ENCODE results near the gene MYL1. TPM values are rescaled to one million over a fixed set of nuclear protein-coding genes. Genes with fewer than 3 reads are reported as not detected.

MYL1 gene
- total and polyA plus RNA-seq, 8 donors: 0.45 to 7.3 TPM; not detected in 6

DNA sequence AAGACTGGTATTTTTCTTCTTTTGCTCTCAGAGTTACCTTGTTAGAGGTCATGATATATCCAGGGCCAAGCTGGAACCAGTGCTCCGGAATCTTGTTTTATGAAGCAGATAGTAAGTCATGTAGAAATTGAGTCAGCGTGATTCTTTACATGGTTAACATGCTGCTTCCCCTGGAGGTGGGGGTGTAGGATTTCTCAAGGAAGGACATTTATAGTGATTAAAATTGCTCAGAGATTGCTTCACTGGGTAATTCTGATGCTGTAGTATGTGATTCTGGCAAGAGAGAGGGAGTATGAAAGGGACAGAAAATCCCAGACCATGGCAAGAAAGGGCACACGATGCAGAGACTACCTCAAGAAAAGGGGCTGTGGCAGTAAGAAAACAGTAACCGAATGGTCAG is 8.0 kb upstream of the MYL1 start:
- H3K27me3 ChIP-seq: no peaks in the 10 kb centered on the region
- WGBS, 5 donors: 81 to 90% (median 87%) methylated on average over 4 of the region's 4 CpGs
- H3K4me1 ChIP-seq: no peaks in the 10 kb centered on the region
- no peak overlapping the region for H3K4me3 ChIP-seq
- intact Hi-C loops (cut with DNase I; ENCODE audit: low total_unique reads): no loop called here
- H3K27ac ChIP-seq: no peak overlapping the region
- no peaks in the 10 kb centered on the region for H3K9me3 ChIP-seq
- H3K36me3 ChIP-seq: no peaks in the 10 kb centered on the region
- TF ChIP-seq, protein P1, sequence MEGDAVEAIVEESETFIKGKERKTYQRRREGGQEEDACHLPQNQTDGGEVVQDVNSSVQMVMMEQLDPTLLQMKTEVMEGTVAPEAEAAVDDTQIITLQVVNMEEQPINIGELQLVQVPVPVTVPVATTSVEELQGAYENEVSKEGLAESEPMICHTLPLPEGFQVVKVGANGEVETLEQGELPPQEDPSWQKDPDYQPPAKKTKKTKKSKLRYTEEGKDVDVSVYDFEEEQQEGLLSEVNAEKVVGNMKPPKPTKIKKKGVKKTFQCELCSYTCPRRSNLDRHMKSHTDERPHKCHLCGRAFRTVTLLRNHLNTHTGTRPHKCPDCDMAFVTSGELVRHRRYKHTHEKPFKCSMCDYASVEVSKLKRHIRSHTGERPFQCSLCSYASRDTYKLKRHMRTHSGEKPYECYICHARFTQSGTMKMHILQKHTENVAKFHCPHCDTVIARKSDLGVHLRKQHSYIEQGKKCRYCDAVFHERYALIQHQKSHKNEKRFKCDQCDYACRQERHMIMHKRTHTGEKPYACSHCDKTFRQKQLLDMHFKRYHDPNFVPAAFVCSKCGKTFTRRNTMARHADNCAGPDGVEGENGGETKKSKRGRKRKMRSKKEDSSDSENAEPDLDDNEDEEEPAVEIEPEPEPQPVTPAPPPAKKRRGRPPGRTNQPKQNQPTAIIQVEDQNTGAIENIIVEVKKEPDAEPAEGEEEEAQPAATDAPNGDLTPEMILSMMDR (IDR thresholded peaks at IDR 0.05): no peak
- TF ChIP-seq POLR2A (IDR thresholded peaks at IDR 0.05): no peak
- no peak for DNase-seq

DNA sequence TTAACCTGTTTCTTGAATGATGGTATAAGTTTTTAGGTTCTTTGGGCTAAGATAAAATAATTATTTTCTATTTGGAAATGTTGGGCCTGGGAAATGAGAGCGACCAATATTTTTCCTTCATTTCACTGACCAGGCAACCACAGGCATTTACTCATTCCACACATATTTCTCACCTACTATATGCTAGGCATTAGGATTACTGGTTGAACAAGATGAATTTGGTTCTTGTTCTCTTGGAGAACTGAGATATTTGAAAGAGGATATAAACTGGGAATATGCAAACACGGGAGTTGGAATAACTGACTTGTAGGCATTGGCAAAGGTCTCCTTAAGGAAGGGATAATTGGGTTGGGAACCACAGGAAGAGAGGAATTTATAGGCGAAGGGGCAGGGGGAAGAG is 3.9 kb upstream of the MYL1 start:
- Histone ChIP-seq H3K27me3 (no peaks in the 10 kb centered on the region), H3K27ac (no peak overlapping the region), H3K4me3 (no peak overlapping the region), H3K9me3 (no peaks in the 10 kb centered on the region), H3K4me1 (no peaks in the 10 kb centered on the region), H3K36me3 (no peaks in the 10 kb centered on the region)
- intact Hi-C loops (cut with DNase I; ENCODE audit: low total_unique reads): no loop called here
- no peak for DNase-seq
- WGBS, 5 donors: 71 to 84% (median 75%) methylated on average over 3 of the region's 3 CpGs
- TF ChIP-seq POLR2A (IDR thresholded peaks at IDR 0.05) (no peak), POLR2AphosphoS5 (IDR thresholded peaks at IDR 0.05) (no peak), EP300 (IDR thresholded peaks at IDR 0.05) (no peak)
- TF ChIP-seq, protein P1 (IDR thresholded peaks at IDR 0.05): no peak

DNA sequence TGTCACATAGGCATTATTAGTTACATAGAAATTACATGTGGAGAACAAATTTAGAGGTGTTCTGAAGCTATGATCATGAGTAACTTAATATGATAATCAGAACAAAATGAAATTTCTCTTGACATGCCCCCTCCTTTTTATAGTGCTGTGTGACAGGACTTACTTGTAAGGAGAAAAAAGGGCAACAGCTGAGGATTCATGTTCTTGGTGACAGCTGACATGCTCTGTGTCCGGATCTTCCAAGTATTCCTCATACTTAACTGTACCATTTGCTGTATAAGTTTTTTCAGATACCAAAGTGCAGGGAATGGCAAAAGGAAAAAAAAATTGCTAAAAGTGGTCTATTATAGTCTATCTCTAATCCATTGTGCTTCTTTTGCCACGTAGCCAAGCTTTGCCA is 3.5 kb upstream of the MYL1 start:
- H3K27me3 ChIP-seq: no peaks in the 10 kb centered on the region

DNA sequence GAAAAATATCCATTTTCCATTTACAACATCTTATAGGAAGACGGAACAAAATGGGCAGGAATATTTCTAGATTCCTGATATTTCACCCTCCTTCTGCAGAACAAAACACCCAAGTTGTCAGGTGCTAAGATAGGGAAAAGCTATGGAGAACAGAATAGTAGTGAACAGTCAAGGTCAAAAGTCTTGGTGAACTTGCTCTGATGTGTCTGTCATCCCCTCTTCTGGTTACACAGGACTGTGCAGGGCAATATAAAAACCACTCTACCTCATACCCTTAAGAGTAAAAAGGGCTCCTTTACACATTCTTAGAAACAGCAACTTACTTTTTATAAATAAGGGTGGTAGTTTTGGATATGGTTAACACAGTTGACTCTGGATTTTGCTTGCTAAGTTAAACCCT is 4.4 kb downstream of the MYL1 start:
- DNase-seq: no peak
- Histone ChIP-seq H3K36me3 (no peaks in the 10 kb centered on the region), H3K9me3 (no peaks in the 10 kb centered on the region), H3K4me1 (no peaks in the 10 kb centered on the region), H3K27ac (no peak overlapping the region), H3K27me3 (no peaks in the 10 kb centered on the region), H3K4me3 (no peak overlapping the region)
- no peak for TF ChIP-seq POLR2A (IDR thresholded peaks at IDR 0.05)
- TF ChIP-seq POLR2AphosphoS5 (IDR thresholded peaks at IDR 0.05): no peak
- no peak for TF ChIP-seq EP300 (IDR thresholded peaks at IDR 0.05)
- TF ChIP-seq, protein P1 (IDR thresholded peaks at IDR 0.05): no peak
- intact Hi-C loops (cut with DNase I; ENCODE audit: low total_unique reads): no loop called here
- 0 to 53% (median 35%) methylated on average over 1 of the region's 1 CpG for WGBS, 5 donors

More for the DNA sequence above, 3.5 kb upstream of the MYL1 start:
- Histone ChIP-seq H3K4me3 (no peak overlapping the region), H3K36me3 (no peaks in the 10 kb centered on the region), H3K27ac (no peak overlapping the region), H3K4me1 (no peaks in the 10 kb centered on the region), H3K9me3 (no peaks in the 10 kb centered on the region)
- DNase-seq: no peak
- TF ChIP-seq POLR2AphosphoS5 (IDR thresholded peaks at IDR 0.05) (no peak), EP300 (IDR thresholded peaks at IDR 0.05) (no peak), POLR2A (IDR thresholded peaks at IDR 0.05) (no peak)
- TF ChIP-seq, protein P1 (IDR thresholded peaks at IDR 0.05): no peak
- WGBS, 5 donors: 62 to 84% (median 77%) methylated on average over 2 of the region's 2 CpGs
- intact Hi-C loops (cut with DNase I; ENCODE audit: low total_unique reads): no loop called here

Measured in stomach (tissue), 9 donors.